WTC11 (cell line): Measurements from ENCODE around the gene FAM228A.

ENCODE experiments used
- ETV6 ChIP-seq: sonication (generic); formaldehyde crosslinking; IDR thresholded peaks from 2 replicates; pipeline ENCODE4 v1.8.1; 2022; ENCODE audit warnings: mild to moderate bottlenecking, missing genetic modification reagents
- JUN ChIP-seq: sonication (generic); formaldehyde crosslinking; IDR thresholded peaks from 2 replicates; pipeline ENCODE4 v1.8.0; 2023; ENCODE audit warnings: mild to moderate bottlenecking, missing genetic modification reagents
- TP53 ChIP-seq: sonication (generic); formaldehyde crosslinking; IDR thresholded peaks from 2 replicates; pipeline ENCODE4 v1.8.1; 2023; ENCODE audit warnings: mild to moderate bottlenecking, missing genetic modification reagents
- ZNF317 ChIP-seq: sonication (generic); formaldehyde crosslinking; IDR thresholded peaks from 2 replicates; pipeline ENCODE4 v1.8.1; 2023; ENCODE audit warnings: low read depth, mild to moderate bottlenecking, moderate library complexity, missing genetic modification reagents, borderline replicate concordance
- TF ChIP-seq, protein P1 (sequence below): fragments of 200-600 bp; IDR thresholded peaks from 2 replicates; pipeline ENCODE4 v1.8.0; 2022; ENCODE audit warnings: antibody characterized with exemption

DNA sequence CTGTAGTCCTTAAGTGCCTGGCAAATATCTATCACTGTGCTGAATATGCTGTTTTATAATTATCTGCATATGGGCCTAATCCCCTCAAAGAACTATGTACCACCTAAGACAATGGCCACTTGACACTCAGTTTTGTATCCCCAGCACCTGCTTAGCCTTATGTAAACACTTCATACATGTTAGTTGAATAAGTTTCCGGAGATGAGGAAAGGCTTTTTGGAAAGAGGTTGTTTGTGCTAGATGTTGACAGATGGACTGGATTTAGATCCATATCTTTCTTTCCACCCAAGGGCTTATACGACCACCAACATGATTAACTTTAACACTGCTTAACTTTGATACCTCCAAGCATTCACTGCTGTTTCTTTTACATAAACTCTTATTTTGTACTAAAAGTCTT is 63.3 kb downstream of the FAM228A start:
- TF ChIP-seq, protein P1, sequence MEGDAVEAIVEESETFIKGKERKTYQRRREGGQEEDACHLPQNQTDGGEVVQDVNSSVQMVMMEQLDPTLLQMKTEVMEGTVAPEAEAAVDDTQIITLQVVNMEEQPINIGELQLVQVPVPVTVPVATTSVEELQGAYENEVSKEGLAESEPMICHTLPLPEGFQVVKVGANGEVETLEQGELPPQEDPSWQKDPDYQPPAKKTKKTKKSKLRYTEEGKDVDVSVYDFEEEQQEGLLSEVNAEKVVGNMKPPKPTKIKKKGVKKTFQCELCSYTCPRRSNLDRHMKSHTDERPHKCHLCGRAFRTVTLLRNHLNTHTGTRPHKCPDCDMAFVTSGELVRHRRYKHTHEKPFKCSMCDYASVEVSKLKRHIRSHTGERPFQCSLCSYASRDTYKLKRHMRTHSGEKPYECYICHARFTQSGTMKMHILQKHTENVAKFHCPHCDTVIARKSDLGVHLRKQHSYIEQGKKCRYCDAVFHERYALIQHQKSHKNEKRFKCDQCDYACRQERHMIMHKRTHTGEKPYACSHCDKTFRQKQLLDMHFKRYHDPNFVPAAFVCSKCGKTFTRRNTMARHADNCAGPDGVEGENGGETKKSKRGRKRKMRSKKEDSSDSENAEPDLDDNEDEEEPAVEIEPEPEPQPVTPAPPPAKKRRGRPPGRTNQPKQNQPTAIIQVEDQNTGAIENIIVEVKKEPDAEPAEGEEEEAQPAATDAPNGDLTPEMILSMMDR = no peak
- TF ChIP-seq ZNF317 (CRISPR knock-in tag) (no peak), JUN (CRISPR knock-in tag) (no peak), ETV6 (CRISPR knock-in tag) (no peak), TP53 (CRISPR knock-in tag) (no peak)
